ENCODE measurements around the gene GFAP.

GRCh38 chr17:44960691-44961090, 45.4 kb upstream of the GFAP start:
- no peak for TF ChIP-seq YY1 (IDR thresholded peaks at IDR 0.05; ENCODE audit: insufficient read depth, insufficient read length)
- TF ChIP-seq ZNF274 (IDR thresholded peaks at IDR 0.05; ENCODE audit: low read depth, low read length) = no peak
